ENCODE measurements around the gene ADAMTS12. TPM values are rescaled to one million over a fixed set of nuclear protein-coding genes. Genes with fewer than 3 reads are reported as not detected.

ADAMTS12 gene
- polyA plus RNA-seq, 1 donor (not counting 4 experiments of a cell fraction or from before 2014, with no cell fraction given): 0.49 TPM

GRCh38 chr5:33837301-33837700 is 54.5 kb downstream of the ADAMTS12 start:
- no peak for TF ChIP-seq EZH2 (IDR thresholded peaks at IDR 0.05; ENCODE audit: low read length)
- no peak for TF ChIP-seq CTCF (optimal IDR thresholded peaks at IDR 0.05 in 1 of 3, IDR thresholded peaks at IDR 0.05 in 1 of 3, conservative IDR thresholded peaks at IDR 0.05 in 1 of 3; ENCODE audit: extremely low read depth in 1 of 3, insufficient read depth in 2 of 3, low read length in 3 of 3)
- no peak overlapping the region for H3K9ac ChIP-seq (ENCODE audit: control insufficient read depth, extremely low read depth, insufficient read depth, low read length)
- no peaks in the 10 kb centered on the region for H3K4me1 ChIP-seq (ENCODE audit: control insufficient read depth, extremely low read depth, insufficient read depth, low read length)
- no peak overlapping the region for H3K27ac ChIP-seq (ENCODE audit: control insufficient read depth, insufficient read depth, low read length)
- H3K4me3 ChIP-seq (ENCODE audit: control insufficient read depth in 2 of 3, extremely low read depth in 1 of 3, insufficient read depth in 2 of 3, low read depth in 1 of 3, low read length in 3 of 3): no peak overlapping the region
- DNase-seq (ENCODE audit: low read depth, low spot score) (no peak), FAIRE-seq (no peak)
- H3K27me3 ChIP-seq (ENCODE audit: control insufficient read depth, extremely low read depth, insufficient read depth, low read length): no peaks in the 10 kb centered on the region
- H3K9me1 ChIP-seq (ENCODE audit: control insufficient read depth, extremely low read depth, insufficient read depth, low read length): no peaks in the 10 kb centered on the region
- no peaks in the 10 kb centered on the region for H3K9me3 ChIP-seq (ENCODE audit: control insufficient read depth, low read depth, low read length)
- H3K4me2 ChIP-seq (ENCODE audit: control insufficient read depth, extremely low read depth, insufficient read depth, low read depth, low read length): no peak overlapping the region
- H4K20me1 ChIP-seq (ENCODE audit: control insufficient read depth, extremely low read depth, insufficient read depth, low read length): no peaks in the 10 kb centered on the region
- dilution Hi-C loops (cut with MboI; ENCODE audit: extremely low pct_ligation_motif_present, low sequenced_read_pairs): no loop called here
- no peaks in the 10 kb centered on the region for H3K79me2 ChIP-seq (ENCODE audit: control insufficient read depth, insufficient read depth, low read length)
- H2AFZ ChIP-seq (ENCODE audit: control insufficient read depth, low read length): no peak overlapping the region
- H3K36me3 ChIP-seq (ENCODE audit: control insufficient read depth in 2 of 2, extremely low read depth in 1 of 2, insufficient read depth in 2 of 2, low read length in 2 of 2): no peaks in the 10 kb centered on the region

- Histone ChIP-seq H4K20me1 (ENCODE audit: control insufficient read depth, extremely low read depth, insufficient read depth, low read length) (no peaks in the 10 kb centered on the region), H3K79me2 (ENCODE audit: control insufficient read depth, insufficient read depth, low read length) (no peaks in the 10 kb centered on the region)
Observed at GRCh38 chr5:33834334-33834733, 57.5 kb downstream of the ADAMTS12 start.

More at GRCh38 chr5:33834334-33834733, 57.5 kb downstream of the ADAMTS12 start:
- no peak for TF ChIP-seq CTCF (optimal IDR thresholded peaks at IDR 0.05 in 1 of 3, IDR thresholded peaks at IDR 0.05 in 1 of 3, conservative IDR thresholded peaks at IDR 0.05 in 1 of 3; ENCODE audit: extremely low read depth in 1 of 3, insufficient read depth in 2 of 3, low read length in 3 of 3)
- TF ChIP-seq EZH2 (IDR thresholded peaks at IDR 0.05; ENCODE audit: low read length): no peak
- Histone ChIP-seq H3K27ac (ENCODE audit: control insufficient read depth, insufficient read depth, low read length) (no peak overlapping the region), H3K9me3 (ENCODE audit: control insufficient read depth, low read depth, low read length) (no peaks in the 10 kb centered on the region), H2AFZ (ENCODE audit: control insufficient read depth, low read length) (no peak overlapping the region), H3K4me2 (ENCODE audit: control insufficient read depth, extremely low read depth, insufficient read depth, low read depth, low read length) (no peak overlapping the region), H3K36me3 (ENCODE audit: control insufficient read depth in 2 of 2, extremely low read depth in 1 of 2, insufficient read depth in 2 of 2, low read length in 2 of 2) (no peaks in the 10 kb centered on the region), H3K9ac (ENCODE audit: control insufficient read depth, extremely low read depth, insufficient read depth, low read length) (no peak overlapping the region), H3K4me1 (ENCODE audit: control insufficient read depth, extremely low read depth, insufficient read depth, low read length) (no peaks in the 10 kb centered on the region), H3K9me1 (ENCODE audit: control insufficient read depth, extremely low read depth, insufficient read depth, low read length) (no peaks in the 10 kb centered on the region), H3K4me3 (ENCODE audit: control insufficient read depth in 2 of 3, extremely low read depth in 1 of 3, insufficient read depth in 2 of 3, low read depth in 1 of 3, low read length in 3 of 3) (no peak overlapping the region), H3K27me3 (ENCODE audit: control insufficient read depth, extremely low read depth, insufficient read depth, low read length) (no peaks in the 10 kb centered on the region)
- no peak for DNase-seq (ENCODE audit: low read depth, low spot score)
- FAIRE-seq: no peak
- dilution Hi-C loops (cut with MboI; ENCODE audit: extremely low pct_ligation_motif_present, low sequenced_read_pairs): no loop called here
